A673 (cell line): ENCODE measurements around the gene PSME3IP1.

Experiments
- CTCF ChIP-seq: fragments of 300-800, 200-600 bp; sonication (generic); conservative IDR thresholded peaks from 2 replicates; pipeline ENCODE4 v1.5.1; 2017; ENCODE audit warnings: low read depth, mild to moderate bottlenecking, antibody characterized with exemption, low read length, moderate library complexity, mixed read lengths
- EZH2 ChIP-seq: fragments of 200-600 bp; sonication (generic); IDR thresholded peaks from 2 replicates; pipeline ENCODE4 v1.6.1; 2017; ENCODE audit warnings: borderline replicate concordance, low read depth, mild to moderate bottlenecking, mixed read lengths, antibody characterized with exemption, low read length; ENCODE audit not compliant: poor library complexity, severe bottlenecking

- no peak for TF ChIP-seq CTCF
- no peak for TF ChIP-seq EZH2
Measured at GRCh38 chr16:57113042-57113453, 72.8 kb downstream of the PSME3IP1 start.
